ENCODE measurements around the gene GJD2. TPM values are rescaled to one million over a fixed set of nuclear protein-coding genes. Genes with fewer than 3 reads are reported as not detected.

Gene GJD2
- polyA plus RNA-seq, 3 donors: not detected

GRCh38 chr15:34729886-34730285, 24.9 kb downstream of the GJD2 start:
- intact Hi-C loops (cut with micrococcal nuclease): no loop called here
- Histone ChIP-seq H3K79me2 (ENCODE audit: insufficient read depth, low read length) (no peaks in the 10 kb centered on the region), H3K27me3 (ENCODE audit: control insufficient read depth in 2 of 2, insufficient read depth in 2 of 2, low read length in 2 of 2) (no peaks in the 10 kb centered on the region), H2AFZ (ENCODE audit: insufficient read depth, low read depth, low read length, poor library complexity, severe bottlenecking) (no peak overlapping the region), H3K9ac (ENCODE audit: insufficient read depth, low read length, poor library complexity, severe bottlenecking) (no peak overlapping the region), H3K4me3 (replicated peaks in 1 of 3; ENCODE audit: low read depth in 2 of 3, low read length in 3 of 3) (no peak overlapping the region), H3K4me1 (ENCODE audit: control insufficient read depth in 1 of 2, insufficient read depth in 2 of 2, low read length in 2 of 2) (no peaks in the 10 kb centered on the region), H4K20me1 (ENCODE audit: insufficient read depth, low read length) (no peaks in the 10 kb centered on the region), H3K27ac (ENCODE audit: low read depth in 1 of 2, low read length in 2 of 2) (no peak overlapping the region), H3K9me3 (replicated peaks in 1 of 2; ENCODE audit: control insufficient read depth in 1 of 2, insufficient read depth in 1 of 2, low read length in 2 of 2) (no peaks in the 10 kb centered on the region), H3K4me2 (replicated peaks; ENCODE audit: extremely low read depth, low read length, poor library complexity, severe bottlenecking) (no peak overlapping the region), H3K36me3 (replicated peaks in 1 of 2; ENCODE audit: control insufficient read depth in 1 of 2, insufficient read depth in 2 of 2, low read length in 2 of 2) (no peaks in the 10 kb centered on the region)
- WGBS (ENCODE audit: insufficient coverage): no CpG with 5 or more reads among the region's 1 CpG
- DNase-seq: no peak
- Mint-ChIP-seq H3K27me3 (ENCODE audit: low read depth in 3 of 3) (peaks cover 3 to 4% (median 3%) of the 10 kb centered on the region in 3 donors), H3K9me3 (peaks cover 0 to 10% (median 3%) of the 10 kb centered on the region in 7 donors), H3K4me1 (no peaks in the 10 kb centered on the region), H3K36me3 (no peaks in the 10 kb centered on the region), H3K27ac (no peak overlapping the region), H3K4me3 (no peak overlapping the region)
- TF ChIP-seq CTCF (IDR thresholded peaks at IDR 0.05): no peak

- no peaks in the 10 kb centered on the region for H3K36me3 ChIP-seq (replicated peaks in 1 of 2; ENCODE audit: control insufficient read depth in 1 of 2, insufficient read depth in 2 of 2, low read length in 2 of 2)
- H3K9me3 ChIP-seq (replicated peaks in 1 of 2; ENCODE audit: control insufficient read depth in 1 of 2, insufficient read depth in 1 of 2, low read length in 2 of 2): no peaks in the 10 kb centered on the region
- H3K4me3 ChIP-seq (replicated peaks in 1 of 3; ENCODE audit: low read depth in 2 of 3, low read length in 3 of 3): no peak overlapping the region
- Mint-ChIP-seq H3K4me3 (no peak overlapping the region), H3K36me3 (no peaks in the 10 kb centered on the region), H3K27ac (no peak overlapping the region), H3K27me3 (ENCODE audit: low read depth in 3 of 3) (peaks cover 3 to 4% (median 3%) of the 10 kb centered on the region in 3 donors), H3K4me1 (no peaks in the 10 kb centered on the region), H3K9me3 (peaks cover 0 to 10% (median 3%) of the 10 kb centered on the region in 7 donors)
- H3K79me2 ChIP-seq (ENCODE audit: insufficient read depth, low read length): no peaks in the 10 kb centered on the region
- no peaks in the 10 kb centered on the region for H3K27me3 ChIP-seq (ENCODE audit: control insufficient read depth in 2 of 2, insufficient read depth in 2 of 2, low read length in 2 of 2)
- no peak overlapping the region for H2AFZ ChIP-seq (ENCODE audit: insufficient read depth, low read depth, low read length, poor library complexity, severe bottlenecking)
- no peak for DNase-seq
- WGBS (ENCODE audit: insufficient coverage): 88% methylated on average over 1 of the region's 2 CpGs
- no peak overlapping the region for H3K9ac ChIP-seq (ENCODE audit: insufficient read depth, low read length, poor library complexity, severe bottlenecking)
- no peaks in the 10 kb centered on the region for H4K20me1 ChIP-seq (ENCODE audit: insufficient read depth, low read length)
- no peak overlapping the region for H3K4me2 ChIP-seq (replicated peaks; ENCODE audit: extremely low read depth, low read length, poor library complexity, severe bottlenecking)
- no peaks in the 10 kb centered on the region for H3K4me1 ChIP-seq (ENCODE audit: control insufficient read depth in 1 of 2, insufficient read depth in 2 of 2, low read length in 2 of 2)
- H3K27ac ChIP-seq (ENCODE audit: low read depth in 1 of 2, low read length in 2 of 2): no peak overlapping the region
- intact Hi-C loops (cut with micrococcal nuclease): no loop called here
- no peak for TF ChIP-seq CTCF (IDR thresholded peaks at IDR 0.05)
Measured at GRCh38 chr15:34729056-34729455, 25.7 kb downstream of the GJD2 start.

All from CD14-positive monocyte (primary cell).